Measurements from ENCODE around the gene LIPT1.
A peak's percentile ranks its signal among the peaks of the same experiment; 100 is the strongest.

LIPT1 gene

DNA sequence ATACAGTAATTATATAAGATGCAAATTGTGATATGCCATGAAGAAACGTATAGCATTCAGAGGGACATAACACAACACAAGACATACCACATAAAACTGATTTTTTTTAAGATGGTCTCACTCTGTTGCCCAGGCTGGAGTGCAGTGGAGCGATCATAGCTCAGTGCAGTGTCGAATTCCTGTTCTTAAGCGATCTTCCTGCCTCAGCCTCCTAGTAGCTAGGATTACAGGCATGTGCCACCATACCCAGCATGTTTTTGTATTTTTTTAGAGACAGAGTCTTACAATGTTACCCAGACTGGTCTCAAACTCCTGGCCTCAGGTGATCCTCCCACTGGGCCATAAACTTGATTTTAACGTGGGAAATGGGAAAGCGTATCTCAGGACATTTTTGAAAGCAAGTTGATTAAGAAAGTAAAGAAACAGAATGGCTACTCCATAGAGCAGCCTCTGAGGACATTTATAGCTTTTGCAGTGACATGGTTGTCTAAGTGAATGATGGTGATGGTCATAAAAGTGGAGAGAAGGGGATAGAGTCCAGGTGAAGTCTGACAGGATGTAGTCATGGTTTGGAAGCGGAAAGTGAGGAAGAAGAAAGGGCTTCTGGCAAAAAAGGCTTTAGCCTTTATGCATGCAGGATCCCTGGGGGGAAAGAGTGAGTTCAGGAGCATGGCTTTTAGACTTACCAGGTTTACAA lies 2.4 kb upstream of the LIPT1 start:
- Histone ChIP-seq H3K36me3 (replicated peaks; ENCODE audit: low read depth, low read length) (peaks cover 4% of the 10 kb centered on the region), H3K79me2 (ENCODE audit: low read length) (peaks cover 19% of the 10 kb centered on the region), H3K4me3 (ENCODE audit: low read length) (no peak overlapping the region), H3K9me3 (ENCODE audit: insufficient read depth, low read length) (no peaks in the 10 kb centered on the region), H2AFZ (ENCODE audit: low read depth, low read length) (no peak overlapping the region), H3K4me1 (ENCODE audit: low read length) (peaks cover 17% of the 10 kb centered on the region), H3K4me2 (ENCODE audit: low read length) (no peak overlapping the region), H4K20me1 (ENCODE audit: insufficient read depth, low read length) (no peaks in the 10 kb centered on the region), H3K27me3 (ENCODE audit: low read depth, low read length) (no peaks in the 10 kb centered on the region), H3K27ac (ENCODE audit: low read length) (no peak overlapping the region), H3K9ac (ENCODE audit: low read length) (no peak overlapping the region)
- TF ChIP-seq EZH2phosphoT487 (IDR thresholded peaks at IDR 0.05; ENCODE audit: low read depth) = no peak
- TF ChIP-seq, protein P1, sequence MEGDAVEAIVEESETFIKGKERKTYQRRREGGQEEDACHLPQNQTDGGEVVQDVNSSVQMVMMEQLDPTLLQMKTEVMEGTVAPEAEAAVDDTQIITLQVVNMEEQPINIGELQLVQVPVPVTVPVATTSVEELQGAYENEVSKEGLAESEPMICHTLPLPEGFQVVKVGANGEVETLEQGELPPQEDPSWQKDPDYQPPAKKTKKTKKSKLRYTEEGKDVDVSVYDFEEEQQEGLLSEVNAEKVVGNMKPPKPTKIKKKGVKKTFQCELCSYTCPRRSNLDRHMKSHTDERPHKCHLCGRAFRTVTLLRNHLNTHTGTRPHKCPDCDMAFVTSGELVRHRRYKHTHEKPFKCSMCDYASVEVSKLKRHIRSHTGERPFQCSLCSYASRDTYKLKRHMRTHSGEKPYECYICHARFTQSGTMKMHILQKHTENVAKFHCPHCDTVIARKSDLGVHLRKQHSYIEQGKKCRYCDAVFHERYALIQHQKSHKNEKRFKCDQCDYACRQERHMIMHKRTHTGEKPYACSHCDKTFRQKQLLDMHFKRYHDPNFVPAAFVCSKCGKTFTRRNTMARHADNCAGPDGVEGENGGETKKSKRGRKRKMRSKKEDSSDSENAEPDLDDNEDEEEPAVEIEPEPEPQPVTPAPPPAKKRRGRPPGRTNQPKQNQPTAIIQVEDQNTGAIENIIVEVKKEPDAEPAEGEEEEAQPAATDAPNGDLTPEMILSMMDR (IDR thresholded peaks at IDR 0.05; ENCODE audit: low read depth, low read length) = no peak

DNA sequence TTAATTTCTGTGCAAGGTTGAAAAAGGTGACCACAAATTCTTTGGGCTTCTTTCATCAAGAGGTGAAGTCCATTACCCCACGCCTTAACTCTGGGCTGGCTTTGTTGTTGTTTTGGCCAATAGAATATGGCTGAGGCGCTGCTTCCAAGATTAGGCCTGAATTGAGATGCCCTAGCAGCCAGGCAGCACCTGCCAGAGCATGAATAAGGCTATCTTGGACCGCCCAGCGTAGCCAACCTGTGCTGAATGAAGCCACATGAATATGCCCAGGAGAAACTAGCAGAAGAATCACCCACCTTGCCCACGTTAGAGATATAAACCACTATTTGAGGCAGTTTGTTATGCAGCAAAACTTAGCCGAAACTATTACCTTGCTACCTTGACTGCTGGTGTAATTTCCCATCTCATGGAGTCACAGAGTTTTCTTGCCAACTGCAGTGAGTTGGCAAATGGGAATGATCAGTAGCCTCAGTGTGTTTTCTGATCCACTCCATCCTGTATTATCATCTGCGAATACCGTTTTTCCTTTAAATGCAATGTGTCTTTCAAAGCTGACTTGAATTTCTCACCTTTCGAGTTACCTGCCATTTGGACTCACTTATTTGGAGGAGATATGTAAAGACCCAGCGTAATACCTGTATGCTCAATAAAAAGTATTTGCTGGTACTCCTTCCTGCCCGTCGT lies 704 bp upstream of the LIPT1 start:
- peaks cover 19% of the 10 kb centered on the region for H3K79me2 ChIP-seq (ENCODE audit: low read length)
- TF ChIP-seq, protein P1 (IDR thresholded peaks at IDR 0.05; ENCODE audit: low read depth, low read length) = no peak
- no peak for TF ChIP-seq EZH2phosphoT487 (IDR thresholded peaks at IDR 0.05; ENCODE audit: low read depth)
- no peaks in the 10 kb centered on the region for H3K27me3 ChIP-seq (ENCODE audit: low read depth, low read length)
- no peaks in the 10 kb centered on the region for H4K20me1 ChIP-seq (ENCODE audit: insufficient read depth, low read length)
- H3K9ac ChIP-seq (ENCODE audit: low read length) = peak overlapping the region; percentile 89
- H3K4me1 ChIP-seq (ENCODE audit: low read length) = peaks cover 17% of the 10 kb centered on the region
- peak overlapping the region; percentile 89 for H2AFZ ChIP-seq (ENCODE audit: low read depth, low read length)
- H3K4me3 ChIP-seq (ENCODE audit: low read length) = peak overlapping the region; percentile 93
- peak overlapping the region; percentile 97 for H3K4me2 ChIP-seq (ENCODE audit: low read length)
- no peaks in the 10 kb centered on the region for H3K9me3 ChIP-seq (ENCODE audit: insufficient read depth, low read length)
- peaks cover 4% of the 10 kb centered on the region for H3K36me3 ChIP-seq (replicated peaks; ENCODE audit: low read depth, low read length)
- peak overlapping the region; percentile 71; the same call in 1 of the 2 replicates for H3K27ac ChIP-seq (ENCODE audit: low read length)

DNA sequence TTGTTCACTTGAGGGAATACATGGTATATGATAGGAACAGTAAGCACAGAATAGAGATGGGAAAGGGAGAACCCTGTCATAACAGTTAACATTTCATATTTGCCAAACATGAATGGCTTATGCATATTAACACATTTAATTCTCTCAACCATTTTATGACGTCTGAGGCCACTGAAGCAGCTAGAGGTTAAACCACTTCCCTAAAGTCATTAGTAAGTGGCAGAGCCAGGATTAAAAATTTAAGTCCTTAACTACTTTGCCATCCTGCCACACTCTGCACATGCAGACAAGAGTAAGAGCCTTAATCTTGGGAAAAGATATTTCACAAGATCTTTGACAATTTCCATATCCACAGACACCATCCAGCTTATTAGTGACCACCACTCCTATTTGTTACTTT lies 2.1 kb downstream of the LIPT1 start:
- Histone ChIP-seq H3K36me3 (replicated peaks; ENCODE audit: low read depth, low read length) (peaks cover 8% of the 10 kb centered on the region), H3K4me3 (ENCODE audit: low read length) (no peak overlapping the region), H3K79me2 (ENCODE audit: low read length) (peaks cover 19% of the 10 kb centered on the region), H3K9me3 (ENCODE audit: insufficient read depth, low read length) (no peaks in the 10 kb centered on the region), H4K20me1 (ENCODE audit: insufficient read depth, low read length) (no peaks in the 10 kb centered on the region), H3K4me2 (ENCODE audit: low read length) (no peak overlapping the region), H3K4me1 (ENCODE audit: low read length) (peaks cover 17% of the 10 kb centered on the region), H3K27ac (ENCODE audit: low read length) (no peak overlapping the region), H2AFZ (ENCODE audit: low read depth, low read length) (no peak overlapping the region), H3K27me3 (ENCODE audit: low read depth, low read length) (no peaks in the 10 kb centered on the region), H3K9ac (ENCODE audit: low read length) (no peak overlapping the region)
- TF ChIP-seq EZH2phosphoT487 (IDR thresholded peaks at IDR 0.05; ENCODE audit: low read depth) = no peak
- TF ChIP-seq, protein P1 (IDR thresholded peaks at IDR 0.05; ENCODE audit: low read depth, low read length) = no peak

DNA sequence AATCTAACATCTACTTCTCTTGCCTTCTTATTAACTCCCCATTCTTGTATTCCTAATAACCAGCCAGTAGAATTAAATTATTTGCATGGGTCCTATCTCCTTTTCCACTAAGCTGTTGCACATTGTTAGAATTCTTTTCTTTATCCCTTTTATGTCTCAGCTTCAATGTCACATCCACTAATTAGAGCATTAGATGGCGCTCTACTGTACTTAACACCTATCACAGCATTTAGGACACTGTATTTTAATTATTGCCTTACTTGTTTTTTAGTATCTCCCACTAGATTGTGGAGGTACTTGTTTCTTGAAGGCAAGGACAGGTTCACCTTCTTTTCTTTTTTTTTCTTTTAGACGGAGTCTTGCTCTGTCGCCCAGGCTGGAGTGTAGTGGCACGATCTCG lies 3.8 kb downstream of the LIPT1 start:
- H3K79me2 ChIP-seq (ENCODE audit: low read length) = peaks cover 18% of the 10 kb centered on the region
- no peaks in the 10 kb centered on the region for H3K9me3 ChIP-seq (ENCODE audit: insufficient read depth, low read length)
- no peaks in the 10 kb centered on the region for H4K20me1 ChIP-seq (ENCODE audit: insufficient read depth, low read length)
- no peak overlapping the region for H3K27ac ChIP-seq (ENCODE audit: low read length)
- no peaks in the 10 kb centered on the region for H3K27me3 ChIP-seq (ENCODE audit: low read depth, low read length)
- no peak overlapping the region for H3K4me2 ChIP-seq (ENCODE audit: low read length)
- no peak overlapping the region for H3K4me3 ChIP-seq (ENCODE audit: low read length)
- H3K36me3 ChIP-seq (replicated peaks; ENCODE audit: low read depth, low read length) = peaks cover 10% of the 10 kb centered on the region
- no peak overlapping the region for H2AFZ ChIP-seq (ENCODE audit: low read depth, low read length)
- TF ChIP-seq EZH2phosphoT487 (IDR thresholded peaks at IDR 0.05; ENCODE audit: low read depth) = no peak
- TF ChIP-seq, protein P1 (IDR thresholded peaks at IDR 0.05; ENCODE audit: low read depth, low read length) = peak; percentile 35; the same call in 1 of the 2 replicates
- H3K9ac ChIP-seq (ENCODE audit: low read length) = no peak overlapping the region
- H3K4me1 ChIP-seq (ENCODE audit: low read length) = peaks cover 16% of the 10 kb centered on the region

Data from OCI-LY3 (cell line).